Upper lobe of left lung (tissue), 4 donors: ENCODE data around the gene ACER1.

Source experiments
- CTCF ChIP-seq, 6 experiments: fragments of 450-650 bp in 4 of 6; fragments of 200-600 bp in 2 of 6; sonication (generic) in 2 of 6; IDR thresholded peaks; one replicate each; pipeline ENCODE4 v1.5.1; 2016 to 2019; ENCODE audit warnings: antibody characterized with exemption in 6 of 6
- EP300 ChIP-seq, 4 donors: sonication (generic); formaldehyde crosslinking; IDR thresholded peaks; one replicate each; pipeline ENCODE4 v1.5.1; 2017; ENCODE audit warnings: antibody characterized with exemption in 4 of 4, control low read depth in 2 of 4
- POLR2A ChIP-seq, 4 donors: fragments of 450-650 bp; IDR thresholded peaks; one replicate each; pipeline ENCODE4 v1.5.1; 2016 to 2017; ENCODE audit warnings: antibody characterized with exemption in 4 of 4, mild to moderate bottlenecking in 2 of 4
- POLR2AphosphoS5 ChIP-seq, 2 donors: sonication (generic); formaldehyde crosslinking; IDR thresholded peaks; one replicate each; pipeline ENCODE4 v1.5.1; 2017; ENCODE audit warnings: antibody characterized with exemption in 2 of 2

GRCh38 chr19:6372594-6373095, 39.2 kb upstream of the ACER1 start, which contains the start of gene ALKBH7:
- TF ChIP-seq CTCF (IDR thresholded peaks at IDR 0.05) (peak in 1 of 6 experiments; percentile 5), EP300 (IDR thresholded peaks at IDR 0.05) (no peak), POLR2A (IDR thresholded peaks at IDR 0.05) (peak in 3 of 4 donors; percentile 26 to 82 (median 36)), POLR2AphosphoS5 (IDR thresholded peaks at IDR 0.05) (peak; percentile 64 to 65)
